GM23338 (cell line): ENCODE results near the gene GGCX. TPM values are rescaled to one million over a fixed set of nuclear protein-coding genes. Genes with fewer than 3 reads are reported as not detected.

Source experiments
- ATAC-seq: fragments of 200-7000 bp; cut with Tn5 transposase; 3 replicates; pipeline ENCODE4 v1.9.1; 2020
- DNase-seq: peaks from one replicate; pipeline ENCODE4 v3.0.0-alpha.2; 2015; ENCODE audit warnings: low spot score
- H2AFZ ChIP-seq: fragments of 200-600 bp; sonication (generic); 2 replicates; pipeline ENCODE4 v1.8.0; 2016; ENCODE audit warnings: antibody characterized with exemption, mild to moderate bottlenecking, moderate library complexity
- H3F3A ChIP-seq: fragments of 200-600 bp; sonication (generic); replicated peaks from 2 replicates; pipeline ENCODE4 v1.8.0; 2017; ENCODE audit warnings: antibody characterized with exemption, mixed run types, low read depth
- H3K27ac ChIP-seq: fragments of 200-600 bp; sonication (generic); 2 replicates; pipeline ENCODE4 v1.6.1; 2016; ENCODE audit warnings: low read depth
- H3K27me3 ChIP-seq: fragments of 200-600 bp; sonication (generic); 2 replicates; pipeline ENCODE4 v1.8.0; 2016; ENCODE audit warnings: mild to moderate bottlenecking, mixed run types, moderate library complexity; ENCODE audit not compliant: insufficient read depth
- H3K36me3 ChIP-seq: fragments of 200-600 bp; sonication (generic); 2 replicates; pipeline ENCODE4 v1.8.0; 2016; ENCODE audit warnings: mild to moderate bottlenecking; ENCODE audit not compliant: insufficient read depth
- H3K4me1 ChIP-seq: fragments of 200-600 bp; sonication (generic); 2 replicates; pipeline ENCODE4 v1.8.0; 2016; ENCODE audit warnings: mild to moderate bottlenecking, moderate library complexity; ENCODE audit not compliant: insufficient read depth
- H3K4me2 ChIP-seq: fragments of 200-600 bp; sonication (generic); 2 replicates; pipeline ENCODE4 v1.7.1; 2017; ENCODE audit warnings: mixed run types
- H3K4me3 ChIP-seq: fragments of 200-600 bp; sonication (generic); 2 replicates; pipeline ENCODE4 v1.6.1; 2016; ENCODE audit warnings: mixed run types
- H3K79me2 ChIP-seq: fragments of 200-600 bp; sonication (generic); replicated peaks from 2 replicates; pipeline ENCODE4 v1.8.0; 2017; ENCODE audit warnings: mild to moderate bottlenecking; ENCODE audit not compliant: insufficient read depth
- H3K9me2 ChIP-seq: fragments of 200-600 bp; sonication (generic); 2 replicates; pipeline ENCODE4 v1.8.0; 2017; ENCODE audit not compliant: insufficient read depth
- H4K20me1 ChIP-seq: fragments of 200-600 bp; sonication (generic); replicated peaks from 2 replicates; pipeline ENCODE4 v1.8.0; 2017; ENCODE audit warnings: mild to moderate bottlenecking; ENCODE audit not compliant: insufficient read depth
- H3K27ac Mint-ChIP-seq: 2 replicates; pipeline ENCODE4 v1.8.0; 2020; ENCODE audit warnings: inconsistent platforms, mild to moderate bottlenecking, moderate library complexity, mixed read lengths
- H3K27me3 Mint-ChIP-seq: 3 replicates; pipeline ENCODE4 v1.8.0; 2022; ENCODE audit warnings: low read depth, mild to moderate bottlenecking, moderate library complexity, mixed read lengths, inconsistent platforms; ENCODE audit not compliant: insufficient read depth, poor library complexity
- H3K36me3 Mint-ChIP-seq: 3 replicates; pipeline ENCODE4 v1.8.0; 2021; ENCODE audit warnings: low read depth, mild to moderate bottlenecking, inconsistent platforms, moderate library complexity, mixed read lengths
- H3K4me1 Mint-ChIP-seq: 3 replicates; pipeline ENCODE4 v1.8.0; 2020; ENCODE audit warnings: mild to moderate bottlenecking, inconsistent platforms, mixed read lengths
- H3K4me3 Mint-ChIP-seq: 3 replicates; pipeline ENCODE4 v1.8.0; 2021; ENCODE audit warnings: moderate library complexity, mild to moderate bottlenecking, inconsistent platforms, mixed read lengths
- H3K9me3 Mint-ChIP-seq: 3 replicates; pipeline ENCODE4 v1.8.0; 2020; ENCODE audit warnings: moderate library complexity, mild to moderate bottlenecking, inconsistent platforms, mixed read lengths
- CREB1 ChIP-seq: fragments of 250-450 bp; sonication (Bioruptor Pico); IDR thresholded peaks from 2 replicates; pipeline ENCODE4 v1.5.0; 2020; ENCODE audit warnings: low read depth, mild to moderate bottlenecking, moderate library complexity
- EZH2 ChIP-seq: fragments of 200-600 bp; sonication (generic); IDR thresholded peaks from one replicate; pipeline ENCODE4 v1.8.0; 2017; ENCODE audit warnings: antibody characterized with exemption, mild to moderate bottlenecking, low read depth; ENCODE audit not compliant: unreplicated experiment
- EZH2phosphoT487 ChIP-seq: fragments of 200-600 bp; sonication (generic); IDR thresholded peaks from one replicate; pipeline ENCODE4 v1.8.1; 2018; ENCODE audit warnings: antibody characterized with exemption; ENCODE audit not compliant: unreplicated experiment
- JUNB ChIP-seq: IDR thresholded peaks from one replicate; pipeline ENCODE4 v1.6.1; 2016; ENCODE audit warnings: antibody characterized with exemption; ENCODE audit not compliant: unreplicated experiment
- NANOG ChIP-seq: IDR thresholded peaks from 2 replicates; pipeline ENCODE4 v1.6.1; 2016; ENCODE audit warnings: antibody characterized with exemption, borderline replicate concordance
- POLR2AphosphoS5 ChIP-seq: IDR thresholded peaks from 2 replicates; pipeline ENCODE4 v1.6.1; 2016; ENCODE audit warnings: antibody characterized with exemption, low read depth
- REST ChIP-seq: IDR thresholded peaks from one replicate; pipeline ENCODE4 v1.6.1; 2018; ENCODE audit warnings: antibody characterized with exemption; ENCODE audit not compliant: unreplicated experiment
- STAT1 ChIP-seq: IDR thresholded peaks from one replicate; pipeline ENCODE4 v1.6.1; 2016; ENCODE audit warnings: antibody characterized with exemption; ENCODE audit not compliant: unreplicated experiment
- ZNF331 ChIP-seq: fragments of 250-450 bp; sonication (Bioruptor Pico); IDR thresholded peaks from 2 replicates; pipeline ENCODE4 v1.5.0; 2020; ENCODE audit warnings: low read depth, mild to moderate bottlenecking, moderate library complexity
- polyA plus RNA-seq: library from polyadenylated mRNA; unstranded; fragments of >200 nt; fragmentation: Nextera tagmentation; extraction: Ambion mirVana; gene quantifications from 2 replicates; pipeline ENCODE4 v1.2.1, GENCODE V29; 2016
- total RNA-seq: library from RNA; depleted of rRNA; stranded (reverse); fragments of >200 nt; shearing (Covaris generic); gene quantifications from 2 replicates; pipeline ENCODE4 v1.2.3, GENCODE V29; 2014
- TF ChIP-seq, protein P1 (sequence below), 2 experiments: fragments of 200-600 bp in 1 of 2; sonication (generic) in 1 of 2; conservative IDR thresholded peaks; 2 replicates each; pipeline versions ENCODE4 v1.5.1 to v1.6.1; 2016 to 2017; ENCODE audit warnings: antibody characterized with exemption in 2 of 2, low read depth in 2 of 2, mild to moderate bottlenecking in 2 of 2, moderate library complexity in 1 of 2
- TF ChIP-seq, protein P2 (sequence below): IDR thresholded peaks from 2 replicates; pipeline ENCODE4 v1.6.1; 2016; ENCODE audit warnings: antibody characterized with exemption

GGCX gene
- total and polyA plus RNA-seq, 2 experiments from 2014 or later = 14.4 to 36.2 TPM

GRCh38 chr2:85506768-85507181, 54.5 kb downstream of the GGCX start:
- Histone ChIP-seq H3K4me3 (no peak overlapping the region), H3K4me1 (no peaks in the 10 kb centered on the region), H2AFZ (0 out of 2 replicates have a peak overlapping the region, but pooled peaks have one; percentile 43), H3K27ac (no peak overlapping the region), H3F3A (no peaks in the 10 kb centered on the region), H3K79me2 (no peaks in the 10 kb centered on the region), H3K4me2 (no peak overlapping the region), H3K9me2 (no peaks in the 10 kb centered on the region), H4K20me1 (no peaks in the 10 kb centered on the region), H3K36me3 (no peaks in the 10 kb centered on the region), H3K27me3 (no peaks in the 10 kb centered on the region)
- TF ChIP-seq REST = no peak
- TF ChIP-seq JUNB = no peak
- no peak for TF ChIP-seq ZNF331 (CRISPR knock-in tag)
- TF ChIP-seq POLR2AphosphoS5 = no peak
- TF ChIP-seq STAT1 = no peak
- no peak for TF ChIP-seq NANOG
- no peak overlapping the region for H3K27ac Mint-ChIP-seq
- H3K36me3 Mint-ChIP-seq = no peaks in the 10 kb centered on the region
- peaks cover 5% of the 10 kb centered on the region; the same call in 2 of the 3 replicates for H3K4me1 Mint-ChIP-seq
- DNase-seq (no peak), ATAC-seq (no peak)
- no peak overlapping the region for H3K4me3 Mint-ChIP-seq
- no peaks in the 10 kb centered on the region; the same call in 2 of the 3 replicates for H3K9me3 Mint-ChIP-seq
- peaks cover 8% of the 10 kb centered on the region for H3K27me3 Mint-ChIP-seq

GRCh38 chr2:85505551-85506238, 55.6 kb downstream of the GGCX start:
- no peaks in the 10 kb centered on the region for H3K36me3 ChIP-seq
- H3K4me1 Mint-ChIP-seq = peaks cover 5% of the 10 kb centered on the region; the same call in 2 of the 3 replicates
- no peaks in the 10 kb centered on the region for H3K4me1 ChIP-seq
- H3K27me3 Mint-ChIP-seq = peaks cover 7% of the 10 kb centered on the region
- H3K27ac ChIP-seq = no peak overlapping the region
- no peak for DNase-seq
- H3K79me2 ChIP-seq = no peaks in the 10 kb centered on the region
- no peak overlapping the region for H3K4me3 ChIP-seq
- H3K4me3 Mint-ChIP-seq = no peak overlapping the region
- H3K9me2 ChIP-seq = no peaks in the 10 kb centered on the region
- H3K27ac Mint-ChIP-seq = no peak overlapping the region
- no peaks in the 10 kb centered on the region for H4K20me1 ChIP-seq
- no peaks in the 10 kb centered on the region for H3K27me3 ChIP-seq
- peak overlapping the region; percentile 38; the same call in 1 of the 2 replicates for H2AFZ ChIP-seq
- no peak overlapping the region for H3K4me2 ChIP-seq
- no peaks in the 10 kb centered on the region for H3K36me3 Mint-ChIP-seq
- H3K9me3 Mint-ChIP-seq = no peaks in the 10 kb centered on the region; the same call in 2 of the 3 replicates
- ATAC-seq = no peak
- H3F3A ChIP-seq = no peaks in the 10 kb centered on the region
- TF ChIP-seq EZH2 (no peak), CREB1 (CRISPR knock-in tag) (no peak), EZH2phosphoT487 (no peak), NANOG (no peak), POLR2AphosphoS5 (no peak), STAT1 (no peak), JUNB (no peak)
- TF ChIP-seq, protein P1, sequence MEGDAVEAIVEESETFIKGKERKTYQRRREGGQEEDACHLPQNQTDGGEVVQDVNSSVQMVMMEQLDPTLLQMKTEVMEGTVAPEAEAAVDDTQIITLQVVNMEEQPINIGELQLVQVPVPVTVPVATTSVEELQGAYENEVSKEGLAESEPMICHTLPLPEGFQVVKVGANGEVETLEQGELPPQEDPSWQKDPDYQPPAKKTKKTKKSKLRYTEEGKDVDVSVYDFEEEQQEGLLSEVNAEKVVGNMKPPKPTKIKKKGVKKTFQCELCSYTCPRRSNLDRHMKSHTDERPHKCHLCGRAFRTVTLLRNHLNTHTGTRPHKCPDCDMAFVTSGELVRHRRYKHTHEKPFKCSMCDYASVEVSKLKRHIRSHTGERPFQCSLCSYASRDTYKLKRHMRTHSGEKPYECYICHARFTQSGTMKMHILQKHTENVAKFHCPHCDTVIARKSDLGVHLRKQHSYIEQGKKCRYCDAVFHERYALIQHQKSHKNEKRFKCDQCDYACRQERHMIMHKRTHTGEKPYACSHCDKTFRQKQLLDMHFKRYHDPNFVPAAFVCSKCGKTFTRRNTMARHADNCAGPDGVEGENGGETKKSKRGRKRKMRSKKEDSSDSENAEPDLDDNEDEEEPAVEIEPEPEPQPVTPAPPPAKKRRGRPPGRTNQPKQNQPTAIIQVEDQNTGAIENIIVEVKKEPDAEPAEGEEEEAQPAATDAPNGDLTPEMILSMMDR (conservative IDR thresholded peaks at IDR 0.05; ENCODE audit: low read depth in 2 of 2) = no peak
- TF ChIP-seq, protein P2, sequence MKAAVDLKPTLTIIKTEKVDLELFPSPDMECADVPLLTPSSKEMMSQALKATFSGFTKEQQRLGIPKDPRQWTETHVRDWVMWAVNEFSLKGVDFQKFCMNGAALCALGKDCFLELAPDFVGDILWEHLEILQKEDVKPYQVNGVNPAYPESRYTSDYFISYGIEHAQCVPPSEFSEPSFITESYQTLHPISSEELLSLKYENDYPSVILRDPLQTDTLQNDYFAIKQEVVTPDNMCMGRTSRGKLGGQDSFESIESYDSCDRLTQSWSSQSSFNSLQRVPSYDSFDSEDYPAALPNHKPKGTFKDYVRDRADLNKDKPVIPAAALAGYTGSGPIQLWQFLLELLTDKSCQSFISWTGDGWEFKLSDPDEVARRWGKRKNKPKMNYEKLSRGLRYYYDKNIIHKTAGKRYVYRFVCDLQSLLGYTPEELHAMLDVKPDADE = no peak
